Measurements from ENCODE around the gene RASAL2.

RASAL2 gene

DNA sequence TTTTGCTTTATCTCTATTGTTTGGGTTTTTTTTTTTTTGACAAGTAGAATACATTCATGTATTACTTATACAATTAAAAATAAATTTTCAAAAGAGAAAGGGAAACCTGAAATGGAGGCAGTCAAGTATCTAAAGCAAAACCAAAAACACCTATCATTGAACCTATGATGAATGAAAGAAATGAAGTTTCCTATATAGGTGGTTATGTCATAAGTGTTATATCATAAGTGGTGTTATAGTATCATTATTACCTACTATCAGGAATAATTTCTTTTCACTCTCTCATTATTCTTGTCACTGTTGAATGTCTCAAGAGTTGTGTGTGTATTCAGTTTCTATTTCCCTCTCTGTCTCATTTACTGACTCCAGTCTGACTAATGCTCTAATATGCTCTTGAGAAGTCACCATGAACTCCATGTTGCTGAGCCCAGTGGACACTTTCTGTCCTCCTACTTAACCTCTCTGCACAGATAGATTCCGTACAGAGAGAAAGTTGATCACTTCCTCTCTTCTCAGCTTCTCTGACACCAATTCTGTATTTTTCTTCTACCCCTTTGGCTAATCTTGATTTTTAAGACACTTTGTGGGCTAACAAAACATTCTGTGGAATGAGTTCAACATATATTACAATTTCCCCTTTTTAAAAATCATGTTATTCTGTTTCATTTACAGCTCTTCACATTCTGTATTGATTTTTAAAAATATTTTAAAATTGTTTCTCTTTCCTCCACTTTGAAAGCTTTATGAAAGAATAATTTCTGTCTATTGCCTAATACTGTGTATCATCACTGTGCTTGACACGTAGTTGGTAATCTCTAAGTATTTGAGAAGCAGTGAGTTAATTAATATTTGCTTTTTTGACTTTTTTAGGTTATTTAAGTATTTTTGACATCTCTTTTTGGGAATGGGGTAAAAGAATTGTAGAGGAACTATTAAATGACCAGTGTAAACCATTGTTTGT lies 50.1 kb downstream of the RASAL2 start:
- TF ChIP-seq ZFX (IDR thresholded peaks at IDR 0.05; ENCODE audit: borderline replicate concordance) = no peak
- TF ChIP-seq, protein P1, sequence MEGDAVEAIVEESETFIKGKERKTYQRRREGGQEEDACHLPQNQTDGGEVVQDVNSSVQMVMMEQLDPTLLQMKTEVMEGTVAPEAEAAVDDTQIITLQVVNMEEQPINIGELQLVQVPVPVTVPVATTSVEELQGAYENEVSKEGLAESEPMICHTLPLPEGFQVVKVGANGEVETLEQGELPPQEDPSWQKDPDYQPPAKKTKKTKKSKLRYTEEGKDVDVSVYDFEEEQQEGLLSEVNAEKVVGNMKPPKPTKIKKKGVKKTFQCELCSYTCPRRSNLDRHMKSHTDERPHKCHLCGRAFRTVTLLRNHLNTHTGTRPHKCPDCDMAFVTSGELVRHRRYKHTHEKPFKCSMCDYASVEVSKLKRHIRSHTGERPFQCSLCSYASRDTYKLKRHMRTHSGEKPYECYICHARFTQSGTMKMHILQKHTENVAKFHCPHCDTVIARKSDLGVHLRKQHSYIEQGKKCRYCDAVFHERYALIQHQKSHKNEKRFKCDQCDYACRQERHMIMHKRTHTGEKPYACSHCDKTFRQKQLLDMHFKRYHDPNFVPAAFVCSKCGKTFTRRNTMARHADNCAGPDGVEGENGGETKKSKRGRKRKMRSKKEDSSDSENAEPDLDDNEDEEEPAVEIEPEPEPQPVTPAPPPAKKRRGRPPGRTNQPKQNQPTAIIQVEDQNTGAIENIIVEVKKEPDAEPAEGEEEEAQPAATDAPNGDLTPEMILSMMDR (IDR thresholded peaks at IDR 0.05) = no peak
- H3K27ac ChIP-seq = no peak overlapping the region

DNA sequence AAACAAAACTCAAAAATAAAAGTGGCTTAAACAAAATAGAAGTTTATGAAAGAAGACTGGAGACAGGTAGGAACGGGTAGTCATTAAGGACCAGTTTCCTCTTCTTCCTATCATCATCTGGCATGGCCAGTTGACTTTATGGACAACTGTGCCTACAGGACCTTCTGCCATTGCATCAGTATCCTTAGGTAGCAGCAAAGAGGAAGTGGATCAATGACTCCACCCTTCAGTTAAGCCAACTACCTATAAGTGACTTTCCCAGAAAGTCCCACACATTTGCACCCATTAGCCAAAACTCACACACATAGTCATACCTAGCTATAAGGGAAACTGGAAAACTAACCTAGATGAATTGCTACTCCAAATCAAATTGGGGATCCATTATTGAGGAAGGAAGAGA lies 51.7 kb downstream of the RASAL2 start:
- H3K27ac ChIP-seq = no peak overlapping the region
- TF ChIP-seq, protein P1 (IDR thresholded peaks at IDR 0.05) = no peak
- TF ChIP-seq ZFX (IDR thresholded peaks at IDR 0.05; ENCODE audit: borderline replicate concordance) = no peak

DNA sequence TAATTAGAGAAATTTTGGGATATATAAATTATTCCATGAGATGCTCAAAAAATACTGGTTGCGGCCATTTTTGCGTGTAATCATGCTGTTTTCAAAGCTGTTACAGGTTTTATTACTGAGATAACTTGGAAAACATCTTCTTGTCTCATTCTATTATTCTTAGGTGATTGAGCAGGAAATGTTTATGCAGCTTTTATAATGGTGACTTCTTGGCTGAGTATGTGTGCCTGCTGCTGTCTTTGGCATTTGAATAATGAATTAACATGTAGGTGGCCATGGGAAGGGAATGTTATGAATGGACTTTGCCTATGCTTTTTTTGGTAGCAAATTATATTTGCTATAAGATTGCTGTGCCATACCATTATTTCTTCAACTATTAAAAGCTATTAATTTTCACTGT lies 52.5 kb downstream of the RASAL2 start:
- no peak overlapping the region for H3K27ac ChIP-seq
- no peak for TF ChIP-seq ZFX (IDR thresholded peaks at IDR 0.05; ENCODE audit: borderline replicate concordance)
- TF ChIP-seq, protein P1 (IDR thresholded peaks at IDR 0.05) = no peak

DNA sequence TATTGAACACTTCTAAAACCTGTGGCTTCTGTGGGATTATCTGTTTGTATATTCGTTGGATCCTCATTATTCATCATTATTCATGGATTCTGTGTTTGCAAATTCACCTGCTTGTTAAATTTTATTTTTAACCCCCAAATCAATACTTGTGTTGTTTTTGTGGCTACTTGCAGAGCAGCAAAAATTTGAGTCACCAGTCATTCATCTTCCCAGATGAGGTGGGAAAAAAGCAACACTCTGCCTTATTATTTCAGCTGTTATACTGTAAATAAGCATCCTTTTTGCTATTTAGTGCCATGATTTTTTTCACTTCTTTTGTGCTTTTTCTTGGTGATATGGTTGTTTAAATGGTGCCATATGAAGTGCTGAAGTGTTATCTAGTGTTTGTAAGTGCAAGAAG lies 56.7 kb downstream of the RASAL2 start:
- no peak for TF ChIP-seq ZFX (IDR thresholded peaks at IDR 0.05; ENCODE audit: borderline replicate concordance)
- TF ChIP-seq, protein P1 (IDR thresholded peaks at IDR 0.05) = no peak
- H3K27ac ChIP-seq = no peak overlapping the region

DNA sequence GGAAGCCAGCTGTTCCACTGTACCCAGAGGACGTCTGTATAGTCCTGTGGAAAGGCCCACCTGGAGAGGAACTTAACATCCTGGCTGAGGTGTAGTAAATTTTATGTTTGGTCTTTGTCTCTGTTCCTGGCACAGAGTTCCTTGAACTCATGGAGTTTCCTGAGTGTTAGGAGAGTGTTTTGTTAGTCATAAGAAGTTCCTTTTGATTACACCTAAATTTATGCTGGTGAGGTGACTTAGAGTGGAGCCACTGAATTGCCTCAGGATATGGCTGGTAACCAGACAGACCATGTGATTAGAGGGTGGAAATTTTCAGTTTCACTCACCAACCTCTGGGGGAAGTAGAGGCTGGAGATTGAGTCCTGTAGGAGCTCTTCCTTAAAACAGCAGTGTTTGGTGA lies 57.9 kb downstream of the RASAL2 start:
- no peak overlapping the region for H3K27ac ChIP-seq
- TF ChIP-seq, protein P1 (IDR thresholded peaks at IDR 0.05) = peak; percentile 12; the same call in 1 of the 2 replicates
- no peak for TF ChIP-seq ZFX (IDR thresholded peaks at IDR 0.05; ENCODE audit: borderline replicate concordance)

DNA sequence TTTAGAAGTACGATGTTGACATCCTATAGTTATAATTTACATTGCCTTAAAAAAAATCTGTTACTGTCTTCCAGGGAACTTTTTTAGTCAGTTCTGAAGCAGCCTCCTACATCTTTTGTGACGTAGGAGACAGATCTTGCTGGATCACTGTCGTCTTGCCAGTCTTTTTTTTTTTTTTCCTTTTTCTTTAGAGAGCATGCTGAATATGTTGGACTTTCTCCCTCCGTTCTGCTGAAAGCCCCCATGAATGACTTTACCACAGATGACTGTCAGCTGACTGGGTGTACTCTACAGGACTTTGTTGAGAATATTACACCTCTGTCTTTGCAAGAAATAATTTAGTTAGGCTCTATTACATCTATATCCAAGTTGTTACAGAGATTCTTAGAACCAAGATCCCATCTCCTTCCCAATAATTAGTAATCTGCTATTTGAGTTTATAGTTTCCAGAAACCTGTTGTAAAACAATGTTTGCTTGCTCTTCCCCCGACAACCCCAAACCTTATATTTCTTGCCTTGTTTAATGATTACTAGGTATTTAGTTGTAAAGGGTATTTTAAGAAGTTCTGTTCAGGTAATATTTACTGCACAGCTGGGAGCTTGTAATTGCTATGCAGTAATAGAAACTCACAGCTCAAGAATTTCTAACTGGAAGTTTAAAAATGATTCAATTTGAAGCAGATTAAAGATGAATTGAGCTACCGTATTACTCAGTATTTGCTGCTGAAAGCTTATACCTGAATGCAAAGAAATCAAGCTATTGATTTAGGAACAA lies 61.8 kb downstream of the RASAL2 start:
- TF ChIP-seq, protein P1 (IDR thresholded peaks at IDR 0.05) = no peak
- TF ChIP-seq ZFX (IDR thresholded peaks at IDR 0.05; ENCODE audit: borderline replicate concordance) = no peak
- H3K27ac ChIP-seq = no peak overlapping the region

All from 22Rv1 (cell line).